ENCODE measurements around the gene TBC1D2.
"Not testable (repeated sequence)": the region's sequence is repeated elsewhere in the genome, so short reads cannot be mapped to it uniquely, and the experiment has no call there.

The TBC1D2 gene

GRCh38 chr9:98272083-98272482 lies 16.6 kb upstream of the TBC1D2 start:
- H3K4me3 ChIP-seq (ENCODE audit: low read depth in 1 of 2, low read length in 2 of 2) = no peak overlapping the region
- H3K27me3 ChIP-seq (ENCODE audit: insufficient read depth, low read length, poor library complexity) = peaks cover 5% of the 10 kb centered on the region

DNA sequence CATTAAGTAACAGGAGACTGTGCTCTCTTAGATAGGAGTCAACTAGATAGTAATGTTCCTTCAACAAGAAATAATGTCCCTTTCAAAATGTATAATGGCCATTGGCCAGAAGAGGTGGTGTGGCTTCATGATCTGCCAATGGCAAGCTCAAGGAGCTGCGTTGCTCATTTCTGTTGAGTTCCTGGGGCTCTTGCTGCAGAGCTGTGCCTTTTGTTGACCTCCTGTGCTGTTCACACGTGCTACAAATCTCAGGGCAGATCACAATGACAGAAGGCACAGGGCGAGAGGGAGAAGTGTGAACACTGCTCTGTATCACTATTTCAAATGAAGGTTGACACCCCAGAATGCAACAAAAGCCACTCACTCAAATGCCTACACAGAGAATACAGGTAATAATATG lies 16.0 kb upstream of the TBC1D2 start:
- H3K4me1 ChIP-seq (ENCODE audit: insufficient read depth, low read length) = no peaks in the 10 kb centered on the region
- no peak overlapping the region for H3K27ac ChIP-seq (ENCODE audit: low read length)
- no peaks in the 10 kb centered on the region for H3K79me2 ChIP-seq (ENCODE audit: insufficient read depth, low read length)
- no peak for TF ChIP-seq CTCF (IDR thresholded peaks at IDR 0.05; ENCODE audit: borderline replicate concordance, extremely low read depth, low read length, poor library complexity, severe bottlenecking)
- TF ChIP-seq EZH2 (IDR thresholded peaks at IDR 0.05; ENCODE audit: borderline replicate concordance, low read depth, low read length, severe bottlenecking) = no peak
- H3K27me3 ChIP-seq (ENCODE audit: insufficient read depth, low read length, poor library complexity) = no peaks in the 10 kb centered on the region
- no peaks in the 10 kb centered on the region for H4K20me1 ChIP-seq (ENCODE audit: insufficient read depth, low read length)
- no peak for ATAC-seq (ENCODE audit: insufficient read depth, low read depth)
- no peak overlapping the region for H3K9ac ChIP-seq (ENCODE audit: low read depth, low read length)
- no peak overlapping the region for H3K4me3 ChIP-seq (ENCODE audit: low read depth in 1 of 2, low read length in 2 of 2)
- no peaks in the 10 kb centered on the region for H3K9me3 ChIP-seq (ENCODE audit: insufficient read depth, low read length, severe bottlenecking)
- no peak overlapping the region for H3K4me2 ChIP-seq (ENCODE audit: insufficient read depth, low read length)
- no peak overlapping the region for H2AFZ ChIP-seq (ENCODE audit: low read depth, low read length)
- H3K36me3 ChIP-seq (ENCODE audit: insufficient read depth, low read length) = no peaks in the 10 kb centered on the region
- DNase-seq = no peak

More at GRCh38 chr9:98272083-98272482, 16.6 kb upstream of the TBC1D2 start:
- TF ChIP-seq EZH2 (IDR thresholded peaks at IDR 0.05; ENCODE audit: borderline replicate concordance, low read depth, low read length, severe bottlenecking) (no peak), CTCF (IDR thresholded peaks at IDR 0.05; ENCODE audit: borderline replicate concordance, extremely low read depth, low read length, poor library complexity, severe bottlenecking) (no peak)
- no peak overlapping the region for H3K9ac ChIP-seq (ENCODE audit: low read depth, low read length)
- H3K9me3 ChIP-seq (ENCODE audit: insufficient read depth, low read length, severe bottlenecking) = no peaks in the 10 kb centered on the region
- no peak overlapping the region for H3K27ac ChIP-seq (ENCODE audit: low read length)
- no peaks in the 10 kb centered on the region for H3K79me2 ChIP-seq (ENCODE audit: insufficient read depth, low read length)
- ATAC-seq (ENCODE audit: insufficient read depth, low read depth) (no peak), DNase-seq (no peak)
- no peaks in the 10 kb centered on the region for H3K36me3 ChIP-seq (ENCODE audit: insufficient read depth, low read length)
- H3K4me2 ChIP-seq (ENCODE audit: insufficient read depth, low read length) = no peak overlapping the region
- H2AFZ ChIP-seq (ENCODE audit: low read depth, low read length) = no peak overlapping the region
- no peaks in the 10 kb centered on the region for H4K20me1 ChIP-seq (ENCODE audit: insufficient read depth, low read length)
- H3K4me1 ChIP-seq (ENCODE audit: insufficient read depth, low read length) = no peaks in the 10 kb centered on the region

DNA sequence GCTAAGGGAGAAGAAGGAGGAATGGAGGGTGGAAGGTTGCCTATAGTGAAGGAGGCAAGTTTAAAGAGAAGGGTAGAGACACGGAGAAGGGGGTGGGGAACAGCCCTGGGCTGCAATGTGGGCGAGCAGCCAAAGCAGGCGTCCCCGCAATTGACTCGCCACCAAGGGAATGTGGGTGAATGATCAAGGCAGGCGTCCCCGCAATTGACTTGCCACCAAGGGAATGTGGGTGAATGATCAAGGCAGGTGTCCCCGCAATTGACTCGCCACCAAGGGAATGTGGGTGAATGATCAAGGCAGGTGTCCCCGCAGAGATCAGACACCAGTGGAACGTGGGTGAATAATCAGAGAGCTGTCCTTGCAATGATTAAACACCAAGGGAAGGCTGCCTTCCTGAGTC lies 14.8 kb upstream of the TBC1D2 start:
- not testable (repeated sequence) for H3K4me2 ChIP-seq (ENCODE audit: insufficient read depth, low read length)

GRCh38 chr9:98269652-98270051 lies 14.2 kb upstream of the TBC1D2 start:
- not testable (repeated sequence) for H3K79me2 ChIP-seq (ENCODE audit: insufficient read depth, low read length); H3K27ac ChIP-seq (ENCODE audit: low read length); ATAC-seq (ENCODE audit: insufficient read depth, low read depth); H3K27me3 ChIP-seq (ENCODE audit: insufficient read depth, low read length, poor library complexity); H3K4me3 ChIP-seq (ENCODE audit: low read depth in 1 of 2, low read length in 2 of 2); H3K4me1 ChIP-seq (ENCODE audit: insufficient read depth, low read length); H3K9ac ChIP-seq (ENCODE audit: low read depth, low read length); H3K9me3 ChIP-seq (ENCODE audit: insufficient read depth, low read length, severe bottlenecking); H3K36me3 ChIP-seq (ENCODE audit: insufficient read depth, low read length); H3K4me2 ChIP-seq (ENCODE audit: insufficient read depth, low read length); DNase-seq; H4K20me1 ChIP-seq (ENCODE audit: insufficient read depth, low read length); H2AFZ ChIP-seq (ENCODE audit: low read depth, low read length)

More for the DNA sequence above, 14.8 kb upstream of the TBC1D2 start:
- not testable (repeated sequence) for H3K9me3 ChIP-seq (ENCODE audit: insufficient read depth, low read length, severe bottlenecking); H4K20me1 ChIP-seq (ENCODE audit: insufficient read depth, low read length); ATAC-seq (ENCODE audit: insufficient read depth, low read depth); H3K79me2 ChIP-seq (ENCODE audit: insufficient read depth, low read length); H2AFZ ChIP-seq (ENCODE audit: low read depth, low read length); DNase-seq; H3K27ac ChIP-seq (ENCODE audit: low read length); H3K4me3 ChIP-seq (ENCODE audit: low read depth in 1 of 2, low read length in 2 of 2); H3K9ac ChIP-seq (ENCODE audit: low read depth, low read length); H3K27me3 ChIP-seq (ENCODE audit: insufficient read depth, low read length, poor library complexity); H3K4me1 ChIP-seq (ENCODE audit: insufficient read depth, low read length); H3K36me3 ChIP-seq (ENCODE audit: insufficient read depth, low read length)

DNA sequence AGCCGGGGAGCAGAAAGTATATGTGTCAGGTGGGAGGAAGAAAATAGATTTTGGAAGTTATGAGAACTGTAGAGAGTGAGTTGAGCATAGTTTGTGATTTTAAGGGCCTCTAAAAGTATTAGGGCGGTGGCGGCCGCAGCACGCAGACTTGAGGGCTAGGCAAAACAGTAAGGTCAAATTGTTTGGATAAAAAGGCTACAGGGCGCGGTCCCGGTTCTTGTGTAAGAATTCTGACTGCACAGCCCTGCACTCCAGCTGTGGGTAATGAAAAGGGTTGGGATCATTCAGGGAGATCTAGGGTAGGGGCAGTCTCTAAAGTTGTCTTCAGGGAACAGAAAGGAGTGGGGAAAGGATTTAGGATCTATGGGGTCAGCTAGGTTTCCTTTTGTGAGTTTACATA lies 12.1 kb upstream of the TBC1D2 start:
- not testable (repeated sequence) for H3K27ac ChIP-seq (ENCODE audit: low read length); H3K4me1 ChIP-seq (ENCODE audit: insufficient read depth, low read length); H3K4me2 ChIP-seq (ENCODE audit: insufficient read depth, low read length); H3K79me2 ChIP-seq (ENCODE audit: insufficient read depth, low read length); H4K20me1 ChIP-seq (ENCODE audit: insufficient read depth, low read length); H3K9me3 ChIP-seq (ENCODE audit: insufficient read depth, low read length, severe bottlenecking); DNase-seq; H3K4me3 ChIP-seq (ENCODE audit: low read depth in 1 of 2, low read length in 2 of 2); H2AFZ ChIP-seq (ENCODE audit: low read depth, low read length); H3K9ac ChIP-seq (ENCODE audit: low read depth, low read length); ATAC-seq (ENCODE audit: insufficient read depth, low read depth); H3K36me3 ChIP-seq (ENCODE audit: insufficient read depth, low read length); H3K27me3 ChIP-seq (ENCODE audit: insufficient read depth, low read length, poor library complexity)
